Activated naive CD8-positive, alpha-beta T cell treated with anti-CD3 and anti-CD28 coated beads, Interleukin-2, amount 10 ng/mL, durations not matched to agents 7 days and 5 days (primary cell): ENCODE measurements around the gene SLC4A11. TPM values are rescaled to one million over a fixed set of nuclear protein-coding genes. Genes with fewer than 3 reads are reported as not detected.

Experiments used
- ATAC-seq: fragments of 150-1000 bp; cut with Tn5 transposase; one replicate; pipeline ENCODE4 v1.10.0; 2021; ENCODE audit warnings: low read depth, moderate library complexity
- POLR2A ChIA-PET: fragments of 350-600 bp; sonication (Branson Sonifier 250); formaldehyde crosslinking; loops from one replicate; lab custom pipeline; 2021; ENCODE audit warnings: antibody characterized with exemption; lab: Charles Lee
- DNase-seq: peaks from one replicate; pipeline ENCODE4 v3.0.0; 2021
- H3K27ac Mint-ChIP-seq: one replicate; pipeline ENCODE4 v1.8.0; 2022; ENCODE audit warnings: mild to moderate bottlenecking, mixed read lengths
- H3K27me3 Mint-ChIP-seq: one replicate; pipeline ENCODE4 v1.8.0; 2022; ENCODE audit warnings: mild to moderate bottlenecking, moderate library complexity, mixed read lengths
- H3K36me3 Mint-ChIP-seq: one replicate; pipeline ENCODE4 v1.8.0; 2021; ENCODE audit warnings: mild to moderate bottlenecking, mixed read lengths
- H3K4me1 Mint-ChIP-seq: one replicate; pipeline ENCODE4 v1.8.0; 2021; ENCODE audit warnings: mixed read lengths
- H3K4me3 Mint-ChIP-seq: one replicate; pipeline ENCODE4 v1.8.0; 2022; ENCODE audit warnings: mild to moderate bottlenecking, moderate library complexity, mixed read lengths
- H3K9me3 Mint-ChIP-seq: one replicate; pipeline ENCODE4 v1.8.0; 2021; ENCODE audit warnings: mixed read lengths
- total RNA-seq, 2 experiments: library from RNA; stranded (reverse); gene quantifications; one replicate each; pipeline ENCODE4 v1.2.3, GENCODE V29; 2021

SLC4A11 gene
- total RNA-seq, 2 experiments from 2014 or later, result 1.9 to 2.4 TPM

- no peaks in the 10 kb centered on the region for H3K9me3 Mint-ChIP-seq
- no peak overlapping the region for H3K4me3 Mint-ChIP-seq
- H3K36me3 Mint-ChIP-seq, result no peaks in the 10 kb centered on the region
- no peak overlapping the region for H3K27ac Mint-ChIP-seq
- DNase-seq, result no peak
- H3K27me3 Mint-ChIP-seq, result peaks cover 7% of the 10 kb centered on the region
- ATAC-seq, result no peak
- peaks cover 4% of the 10 kb centered on the region for H3K4me1 Mint-ChIP-seq
- POLR2A ChIA-PET, result no interaction called here
These were observed 58.7 kb downstream of the SLC4A11 start for GRCh38 chr20:3180319-3180718.

DNA sequence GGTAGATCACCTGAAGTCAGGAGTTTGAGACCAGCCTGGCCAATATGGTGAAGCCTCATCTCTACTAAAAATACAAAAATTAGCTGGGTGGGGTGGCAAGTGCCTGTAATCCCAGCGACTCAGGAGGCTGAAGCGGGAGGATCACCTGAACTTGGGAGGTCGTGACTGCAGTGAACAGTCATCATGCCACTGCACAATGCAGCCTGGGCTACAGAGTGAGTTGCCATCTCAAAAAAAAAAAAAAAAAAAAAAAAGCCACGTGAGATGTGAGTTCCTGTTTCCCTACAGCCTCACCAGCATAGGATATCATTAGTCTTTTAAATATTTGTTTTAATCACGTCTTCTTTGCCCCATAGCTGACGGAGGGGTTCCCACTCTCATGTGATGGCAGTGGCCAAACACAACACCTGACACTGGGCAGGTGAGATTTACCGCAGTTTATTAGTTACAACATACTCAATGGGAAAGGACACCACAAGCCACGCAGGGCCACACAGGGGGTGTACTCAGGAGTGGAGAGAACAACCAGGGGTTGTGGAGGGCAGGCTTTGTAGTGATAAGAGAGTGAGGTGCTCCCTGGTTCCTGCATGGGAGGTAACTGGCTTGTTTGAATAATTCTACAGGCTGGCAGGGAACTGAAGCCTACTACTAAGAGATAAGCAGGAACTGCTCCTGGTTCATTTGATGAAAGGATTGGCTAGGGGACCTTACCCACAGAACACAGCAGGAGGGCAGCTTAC is 61.1 kb downstream of the SLC4A11 start:
- Mint-ChIP-seq H3K36me3 (no peaks in the 10 kb centered on the region), H3K9me3 (no peaks in the 10 kb centered on the region), H3K27ac (no peak overlapping the region), H3K4me1 (peaks cover 7% of the 10 kb centered on the region), H3K27me3 (peaks cover 21% of the 10 kb centered on the region), H3K4me3 (no peak overlapping the region)
- POLR2A ChIA-PET, result interaction anchor here (0.7 to 1.3 kb wide), 2 partner anchors 17 to 19 kb away, joined by 3 to 5 read pairs; partner anchors contain the start of genes FASTKD5 and UBOX5
- DNase-seq (no peak), ATAC-seq (no peak)

Other genes starting within 250 kb of the SLC4A11 start
- 1 to 10 TPM in 1 of 2 experiments, under 1 TPM in 1; 0.85 to 1.6 TPM for gene GNRH2, start 195.6 kb downstream of the SLC4A11 start, total RNA-seq
- 10 to 100 TPM; 30.4 to 32.6 TPM for gene MRPS26, start 193.1 kb downstream of the SLC4A11 start, total RNA-seq
- gene OXT, start 167.6 kb downstream of the SLC4A11 start, total RNA-seq, result under 1 TPM; 0.68 to 0.89 TPM
- not detected for gene AVP, start 154.5 kb downstream of the SLC4A11 start, total RNA-seq
- 10 to 100 TPM; 21.3 to 21.7 TPM for gene FASTKD5, start 79.3 kb downstream of the SLC4A11 start, total RNA-seq
- gene UBOX5, start 79.3 kb downstream of the SLC4A11 start, total RNA-seq, result 1 to 10 TPM; 9.3 to 9.4 TPM
- gene LZTS3, start 65.6 kb downstream of the SLC4A11 start, total RNA-seq, result 1 to 10 TPM; 2.1 to 2.5 TPM
- gene DDRGK1, start 34.5 kb downstream of the SLC4A11 start, total RNA-seq, result 10 to 100 TPM; 58.1 to 59.2 TPM
- 10 to 100 TPM; 44.3 to 44.4 TPM for gene ITPA, start 29.7 kb downstream of the SLC4A11 start, total RNA-seq
- 1 to 10 TPM; 5.1 to 6.4 TPM for gene DNAAF9, start 168.5 kb upstream of the SLC4A11 start, total RNA-seq
- 10 to 100 TPM in 1 of 2 experiments, 1 to 10 TPM in 1; 9.8 to 10.7 TPM for gene ATRN, start 231.8 kb upstream of the SLC4A11 start, total RNA-seq